Epithelial cell of proximal tubule (primary cell): ENCODE results near the gene PKIG. TPM values are rescaled to one million over a fixed set of nuclear protein-coding genes. Genes with fewer than 3 reads are reported as not detected.

Source experiments
- DNase-seq: peaks from one replicate; pipeline ENCODE4 v3.0.0-alpha.2; 2011; ENCODE audit warnings: low read depth
- H3K4me3 ChIP-seq: 2 replicates; pipeline ENCODE4 v1.5.1; 2011; ENCODE audit warnings: low read depth, mild to moderate bottlenecking, low read length
- CTCF ChIP-seq: conservative IDR thresholded peaks from 2 replicates; pipeline ENCODE4 v1.5.1; 2012; ENCODE audit warnings: low read depth, mild to moderate bottlenecking, low read length
- total RNA-seq: library from RNA; depleted of rRNA; stranded (reverse); fragments of >200 nt; gene quantifications from 2 replicates; pipeline ENCODE4 v1.2.3, GENCODE V29; 2015

The PKIG gene
- total RNA-seq, 1 donor from 2014 or later, result 64.3 TPM

- TF ChIP-seq CTCF, result no peak
- H3K4me3 ChIP-seq, result no peak overlapping the region
- no peak for DNase-seq
Observed at GRCh38 chr20:44579313-44580081, 2.9 kb upstream of the PKIG start.

GRCh38 chr20:44580581-44581268 is 1.7 kb upstream of the PKIG start:
- no peak for TF ChIP-seq CTCF
- DNase-seq, result no peak
- no peak overlapping the region for H3K4me3 ChIP-seq

- no peak for TF ChIP-seq CTCF
- H3K4me3 ChIP-seq, result no peak overlapping the region
- no peak for DNase-seq
Observed at GRCh38 chr20:44581515-44581914, 864 bp upstream of the PKIG start.

- no peak overlapping the region for H3K4me3 ChIP-seq
- no peak for TF ChIP-seq CTCF
- no peak for DNase-seq
Observed at GRCh38 chr20:44583157-44583556, 778 bp downstream of the PKIG start.

GRCh38 chr20:44584162-44584561 is 1.8 kb downstream of the PKIG start:
- no peak for TF ChIP-seq CTCF
- DNase-seq, result no peak
- H3K4me3 ChIP-seq, result no peak overlapping the region

- no peak overlapping the region for H3K4me3 ChIP-seq
- TF ChIP-seq CTCF, result no peak
- no peak for DNase-seq
Observed at GRCh38 chr20:44585057-44585963, 2.9 kb downstream of the PKIG start.
